Nephron (organoid): ENCODE measurements around the gene GAMT.

Experiments
- H3K27ac Mint-ChIP-seq, 3 experiments: 2 replicates each; pipeline ENCODE4 v1.8.0; 2020; ENCODE audit warnings: mixed read lengths in 3 of 3, mild to moderate bottlenecking in 2 of 3, moderate library complexity in 1 of 3
- H3K27me3 Mint-ChIP-seq: 2 replicates; pipeline ENCODE4 v1.8.0; 2021; ENCODE audit warnings: low read depth, mild to moderate bottlenecking, moderate library complexity, mixed read lengths
- H3K36me3 Mint-ChIP-seq: 2 replicates; pipeline ENCODE4 v1.8.0; 2020; ENCODE audit warnings: low read depth, mixed read lengths
- H3K4me1 Mint-ChIP-seq: 2 replicates; pipeline ENCODE4 v1.8.0; 2020; ENCODE audit warnings: mixed read lengths
- H3K4me3 Mint-ChIP-seq, 3 experiments: 2 replicates each; pipeline ENCODE4 v1.8.0; 2020; ENCODE audit warnings: mild to moderate bottlenecking in 3 of 3, mixed read lengths in 3 of 3, moderate library complexity in 2 of 3
- H3K9me3 Mint-ChIP-seq: 2 replicates; pipeline ENCODE4 v1.8.0; 2020; ENCODE audit warnings: mixed read lengths
- CTCF ChIP-seq, 3 experiments: fragments of 200-600 bp; sonication (generic); IDR thresholded peaks; one replicate each; pipeline ENCODE4 v1.5.0; 2021; ENCODE audit warnings: antibody characterized with exemption in 3 of 3; ENCODE audit not compliant: unreplicated experiment in 3 of 3

Gene GAMT

GRCh38 chr19:1425102-1425837, 23.9 kb upstream of the GAMT start:
- no peaks in the 10 kb centered on the region for H3K9me3 Mint-ChIP-seq
- peaks cover 42% of the 10 kb centered on the region for H3K36me3 Mint-ChIP-seq
- H3K4me1 Mint-ChIP-seq, result peaks cover 43% of the 10 kb centered on the region
- no peaks in the 10 kb centered on the region for H3K27me3 Mint-ChIP-seq
- no peak for TF ChIP-seq CTCF (IDR thresholded peaks at IDR 0.05; ENCODE audit: unreplicated experiment in 3 of 3)
- peak overlapping the region; percentile 80 to 87 (median 85) for H3K27ac Mint-ChIP-seq
- H3K4me3 Mint-ChIP-seq, result peak overlapping the region; percentile 32 to 60 (median 55)

- H3K27ac Mint-ChIP-seq, result peak overlapping the region; percentile 46 to 87 (median 80)
- H3K27me3 Mint-ChIP-seq, result no peaks in the 10 kb centered on the region
- H3K4me1 Mint-ChIP-seq, result peaks cover 47% of the 10 kb centered on the region
- TF ChIP-seq CTCF (IDR thresholded peaks at IDR 0.05; ENCODE audit: unreplicated experiment in 3 of 3), result no peak
- peak overlapping the region in 2 of 3 experiments; percentile 32 to 64 for H3K4me3 Mint-ChIP-seq
- H3K36me3 Mint-ChIP-seq, result peaks cover 44% of the 10 kb centered on the region
- H3K9me3 Mint-ChIP-seq, result no peaks in the 10 kb centered on the region
Measured at GRCh38 chr19:1424192-1424955, 23.0 kb upstream of the GAMT start.

GRCh38 chr19:1423436-1424191, 22.3 kb upstream of the GAMT start:
- H3K9me3 Mint-ChIP-seq, result no peaks in the 10 kb centered on the region
- H3K27me3 Mint-ChIP-seq, result no peaks in the 10 kb centered on the region
- peaks cover 51% of the 10 kb centered on the region for H3K4me1 Mint-ChIP-seq
- peak overlapping the region; percentile 49 to 80 (median 69) for H3K27ac Mint-ChIP-seq
- TF ChIP-seq CTCF (IDR thresholded peaks at IDR 0.05; ENCODE audit: unreplicated experiment in 3 of 3), result no peak
- peak overlapping the region; percentile 4 to 51 (median 42) for H3K4me3 Mint-ChIP-seq
- H3K36me3 Mint-ChIP-seq, result peaks cover 47% of the 10 kb centered on the region

- peaks cover 49% of the 10 kb centered on the region for H3K36me3 Mint-ChIP-seq
- H3K4me3 Mint-ChIP-seq, result peak overlapping the region; percentile 4 to 51 (median 42)
- H3K9me3 Mint-ChIP-seq, result no peaks in the 10 kb centered on the region
- peak overlapping the region; percentile 49 to 80 (median 69) for H3K27ac Mint-ChIP-seq
- no peak for TF ChIP-seq CTCF (IDR thresholded peaks at IDR 0.05; ENCODE audit: unreplicated experiment in 3 of 3)
- peaks cover 56% of the 10 kb centered on the region for H3K4me1 Mint-ChIP-seq
- no peaks in the 10 kb centered on the region for H3K27me3 Mint-ChIP-seq
Measured at GRCh38 chr19:1422943-1423342, 21.6 kb upstream of the GAMT start.

GRCh38 chr19:1422360-1422759, 21.0 kb upstream of the GAMT start:
- no peak for TF ChIP-seq CTCF (IDR thresholded peaks at IDR 0.05; ENCODE audit: unreplicated experiment in 3 of 3)
- Mint-ChIP-seq H3K27ac (peak overlapping the region in 2 of 3 experiments; percentile 60 to 80), H3K36me3 (peaks cover 54% of the 10 kb centered on the region), H3K27me3 (no peaks in the 10 kb centered on the region), H3K4me3 (peak overlapping the region in 1 of 3 experiments; percentile 42), H3K4me1 (peaks cover 62% of the 10 kb centered on the region), H3K9me3 (no peaks in the 10 kb centered on the region)
